Measurements from ENCODE around the gene PHRF1.

Gene PHRF1

DNA sequence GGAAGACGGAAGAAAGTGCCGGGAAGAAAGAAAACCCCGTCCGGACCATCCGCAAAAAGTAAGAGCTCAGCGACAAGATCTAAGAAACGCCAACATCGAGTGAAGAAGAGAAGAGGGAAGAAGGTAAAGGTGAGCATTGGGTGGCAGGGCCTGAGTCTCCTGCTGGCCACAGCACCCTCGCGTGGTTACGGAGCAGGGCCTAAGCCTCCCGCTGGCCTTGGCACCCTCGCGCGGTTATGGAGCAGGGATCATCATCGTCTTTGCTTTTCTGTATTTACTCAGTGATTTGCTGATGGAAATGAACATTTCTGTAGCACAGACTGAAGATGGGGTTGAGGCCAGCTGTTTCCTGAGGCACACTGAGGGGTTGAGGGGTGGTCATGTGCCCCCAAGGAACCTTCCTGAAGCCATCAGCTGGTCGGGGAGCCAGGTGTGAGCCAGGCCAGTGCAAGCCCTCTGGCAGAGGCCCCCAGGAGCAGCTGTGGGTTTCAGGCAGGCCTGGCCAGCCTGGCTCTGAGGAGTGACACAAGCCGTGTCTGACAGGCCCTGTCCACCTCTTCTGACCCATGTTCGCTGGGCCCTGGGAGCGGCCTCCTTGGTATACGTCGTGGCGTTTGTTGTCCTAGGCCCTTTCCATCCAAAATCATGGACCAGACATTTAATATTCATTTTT lies 25.4 kb downstream of the PHRF1 start:
- DNase-seq (ENCODE audit: low spot score), result no peak

GRCh38 chr11:603154-603553 lies 26.9 kb downstream of the PHRF1 start:
- no peak for DNase-seq (ENCODE audit: low spot score)

GRCh38 chr11:605286-606129 lies 29.2 kb downstream of the PHRF1 start:
- DNase-seq (ENCODE audit: low spot score), result no peak

GRCh38 chr11:606245-606644 lies 30.0 kb downstream of the PHRF1 start:
- DNase-seq (ENCODE audit: low spot score), result peak; percentile 26

GRCh38 chr11:607020-607780 lies 30.9 kb downstream of the PHRF1 start:
- DNase-seq (ENCODE audit: low spot score), result no peak

DNA sequence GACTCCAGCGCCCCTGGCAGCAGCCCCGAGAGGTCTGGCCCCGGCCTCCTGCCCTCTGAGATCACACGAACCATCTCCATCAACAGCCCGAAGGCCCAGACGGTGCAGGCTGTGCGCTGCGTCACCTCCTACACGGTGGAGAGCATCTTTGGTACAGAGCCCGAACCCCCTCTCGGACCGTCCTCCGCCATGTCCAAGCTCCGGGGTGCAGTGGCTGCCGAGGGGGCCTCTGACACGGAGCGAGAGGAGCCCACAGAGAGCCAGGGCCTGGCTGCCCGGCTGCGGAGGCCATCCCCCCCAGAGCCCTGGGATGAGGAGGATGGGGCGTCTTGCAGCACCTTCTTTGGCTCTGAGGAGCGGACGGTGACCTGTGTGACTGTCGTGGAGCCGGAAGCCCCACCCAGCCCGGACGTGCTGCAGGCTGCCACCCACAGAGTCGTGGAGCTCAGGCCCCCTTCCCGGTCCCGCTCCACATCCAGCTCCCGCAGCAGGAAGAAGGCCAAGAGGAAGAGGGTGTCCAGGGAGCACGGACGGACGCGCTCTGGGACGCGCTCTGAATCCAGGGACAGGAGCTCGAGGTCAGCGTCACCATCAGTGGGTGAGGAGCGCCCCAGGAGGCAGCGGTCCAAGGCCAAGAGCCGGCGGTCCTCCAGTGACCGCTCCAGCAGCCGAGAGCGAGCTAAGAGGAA lies 31.8 kb downstream of the PHRF1 start:
- no peak for DNase-seq (ENCODE audit: low spot score)

- no peak for DNase-seq (ENCODE audit: low spot score)
Observed at GRCh38 chr11:608791-609251, 32.6 kb downstream of the PHRF1 start.

DNA sequence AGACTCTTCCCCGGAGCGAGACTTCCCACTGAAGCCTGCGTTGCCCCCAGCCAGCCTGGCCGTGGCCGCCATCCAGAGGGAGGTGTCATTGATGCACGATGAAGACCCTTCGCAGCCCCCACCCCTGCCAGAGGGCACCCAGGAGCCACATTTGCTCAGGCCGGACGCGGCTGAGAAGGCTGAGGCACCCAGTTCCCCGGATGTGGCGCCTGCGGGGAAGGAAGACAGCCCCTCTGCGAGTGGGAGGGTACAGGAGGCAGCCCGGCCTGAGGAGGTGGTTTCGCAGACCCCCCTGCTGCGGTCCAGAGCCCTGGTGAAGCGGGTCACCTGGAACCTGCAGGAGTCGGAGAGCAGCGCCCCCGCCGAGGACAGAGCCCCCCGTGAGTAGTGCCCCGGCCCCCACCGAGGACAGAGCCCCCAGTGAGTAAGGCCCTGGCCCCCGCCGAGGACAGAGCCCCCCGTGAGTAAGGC lies 33.1 kb downstream of the PHRF1 start:
- DNase-seq (ENCODE audit: low spot score), result no peak

- no peak for DNase-seq (ENCODE audit: low spot score)
Observed at GRCh38 chr11:610146-610801, 34.0 kb downstream of the PHRF1 start.

- DNase-seq (ENCODE audit: low spot score), result no peak
Observed at GRCh38 chr11:611001-611996, 35.0 kb downstream of the PHRF1 start.

GRCh38 chr11:612201-612960 lies 36.1 kb downstream of the PHRF1 start:
- DNase-seq (ENCODE audit: low spot score), result peak; percentile 46

- DNase-seq (ENCODE audit: low spot score), result no peak
Observed at GRCh38 chr11:612961-613300, 36.7 kb downstream of the PHRF1 start.

DNA sequence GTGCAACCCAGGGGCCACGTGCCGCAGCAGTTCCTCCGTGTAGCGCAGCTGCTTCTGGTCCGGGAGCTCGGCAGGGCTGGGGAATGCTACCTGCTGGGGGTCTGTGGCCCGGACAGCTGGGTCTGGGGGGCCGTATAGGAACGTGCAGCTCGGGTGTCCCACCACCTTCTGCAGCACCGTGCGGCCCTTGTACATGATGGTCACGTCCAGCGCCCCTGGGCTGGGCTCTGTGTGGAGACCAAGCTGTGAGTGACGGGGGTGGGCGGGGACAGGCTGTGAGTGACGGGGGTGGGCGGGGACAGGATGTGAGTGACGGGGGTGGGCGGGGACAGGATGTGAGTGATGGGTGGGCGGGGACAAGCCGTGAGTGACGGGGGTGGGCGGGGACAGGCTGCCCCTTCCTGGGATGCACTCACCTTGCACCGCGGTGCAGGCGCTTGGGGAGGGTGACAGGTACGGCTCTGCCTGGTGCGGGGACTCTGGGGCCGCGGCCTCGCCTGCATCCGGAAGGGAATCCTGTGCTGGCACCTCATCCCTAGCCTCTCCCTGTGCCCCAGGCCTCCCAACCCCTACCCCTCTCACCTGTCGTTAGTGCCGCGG lies 37.2 kb downstream of the PHRF1 start:
- peak; percentile 64 for DNase-seq (ENCODE audit: low spot score)

DNA sequence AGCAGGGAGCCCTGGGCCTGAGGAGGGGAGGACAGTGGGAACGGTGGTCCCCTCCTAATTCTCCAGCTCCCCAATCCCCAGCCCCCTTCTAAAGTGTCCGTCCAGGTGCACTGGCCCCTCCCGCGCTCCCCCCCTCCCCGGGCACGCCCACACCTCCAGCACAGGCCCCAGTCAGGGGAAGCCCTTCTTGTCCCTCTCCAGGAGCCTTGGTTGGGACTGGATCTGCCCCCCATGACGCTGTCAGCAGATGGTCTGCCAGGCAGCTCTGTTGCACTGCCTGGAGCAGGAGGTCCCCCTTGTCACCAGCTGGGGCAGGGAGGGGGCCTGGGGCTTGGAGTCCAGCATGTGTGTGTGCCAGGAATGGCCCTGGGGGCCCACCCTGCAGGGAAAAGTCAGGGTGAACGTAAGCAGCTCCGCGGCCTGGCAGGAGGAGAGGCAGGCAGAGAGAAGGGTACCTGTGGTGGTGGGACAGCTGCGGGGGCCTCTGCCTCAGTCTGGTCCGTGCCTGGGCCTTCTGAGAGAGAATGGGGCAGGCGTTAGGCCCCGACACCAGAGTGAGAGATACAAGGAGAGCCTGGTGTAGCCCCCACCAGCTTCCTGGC lies 37.9 kb downstream of the PHRF1 start:
- no peak for DNase-seq (ENCODE audit: low spot score)

DNA sequence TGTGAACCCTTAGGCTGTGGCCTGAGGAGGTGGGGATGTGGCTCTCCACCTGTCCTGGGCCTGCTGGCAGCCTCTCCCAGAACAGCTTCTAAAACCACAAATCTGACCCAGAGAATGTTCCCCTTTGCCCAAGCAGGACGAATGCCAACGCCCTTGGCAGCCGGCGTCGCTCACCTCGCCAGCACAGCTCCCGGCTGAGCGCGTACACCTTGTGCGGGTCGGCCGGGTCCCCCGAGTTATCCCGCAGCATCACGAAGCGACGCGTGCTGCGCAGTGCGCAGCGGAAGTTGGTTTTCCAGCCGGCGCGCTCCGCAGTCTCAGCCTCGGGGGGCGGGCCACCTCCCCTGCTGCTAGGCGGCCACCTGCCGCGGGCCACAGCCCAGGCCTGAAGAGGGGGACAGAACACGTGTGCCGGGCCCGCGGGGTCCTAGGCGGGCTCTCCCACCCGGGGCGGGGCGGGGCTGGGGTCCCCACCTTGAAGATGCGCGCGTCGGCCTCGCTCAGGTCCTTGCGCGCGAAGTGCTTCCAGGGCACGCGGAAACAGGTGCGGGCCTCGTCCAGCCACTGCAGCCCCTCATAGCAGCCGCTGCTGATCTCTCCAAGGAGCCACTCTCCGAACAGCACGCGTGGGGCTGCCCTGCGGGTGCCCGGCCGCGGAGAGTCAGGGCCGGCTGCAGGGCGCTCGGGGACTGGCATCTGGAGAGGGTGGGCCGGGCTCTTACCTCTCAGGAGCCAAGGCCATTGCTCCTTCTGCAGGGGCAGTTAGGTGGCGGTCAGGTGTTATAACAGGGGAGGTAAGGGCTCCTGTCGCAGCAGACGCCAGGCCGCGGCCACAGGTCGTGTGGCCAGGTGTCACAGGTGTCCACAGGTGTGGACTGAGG lies 38.6 kb downstream of the PHRF1 start:
- peak; percentile 34 for DNase-seq (ENCODE audit: low spot score)

DNA sequence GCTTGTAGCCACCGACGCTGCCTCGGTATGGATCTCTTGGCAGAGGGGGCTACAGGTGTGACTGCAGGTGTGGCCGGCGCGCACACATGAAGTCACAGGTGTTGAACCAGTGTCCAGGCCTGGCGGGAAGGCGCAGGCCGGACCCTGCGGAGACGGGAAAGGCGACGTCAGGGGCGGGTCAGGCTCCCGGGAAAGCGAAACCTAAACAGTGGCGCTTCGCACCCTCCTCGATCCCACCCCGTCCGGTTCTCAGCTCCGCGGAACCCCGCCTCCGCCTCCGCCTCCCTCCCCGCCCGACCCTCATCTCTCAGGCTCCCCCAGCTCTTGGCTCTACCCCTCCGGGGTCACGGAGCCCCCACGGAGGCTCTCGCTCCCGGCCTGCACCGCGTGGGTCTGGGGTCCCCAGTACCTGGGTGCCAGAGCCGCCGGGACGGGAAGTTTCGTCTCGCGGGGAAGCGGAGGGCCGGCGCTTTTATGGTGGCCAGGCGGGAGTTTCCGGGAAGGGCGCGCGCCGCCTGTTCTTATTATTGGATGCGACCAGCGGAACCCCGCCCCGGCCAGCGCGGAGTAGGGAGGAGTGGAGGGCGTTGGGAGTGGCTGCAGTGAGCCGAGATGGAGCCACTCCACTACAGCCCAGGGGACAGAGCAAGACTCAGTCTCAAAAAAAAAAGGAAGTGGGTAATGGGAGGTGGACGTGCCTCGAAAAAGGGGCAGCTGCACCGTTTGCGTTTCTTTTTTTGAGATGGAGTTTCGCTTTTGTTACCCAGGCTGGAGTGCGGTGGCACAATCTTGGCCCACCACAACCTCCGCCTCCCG lies 39.4 kb downstream of the PHRF1 start, which contains the start of gene IRF7:
IRF7 (minus strand) TSS at position 447 of the 816 bp plus-strand sequence. CDS start 586 bp downstream, outside the sequence.
- peak; percentile 93 for DNase-seq (ENCODE audit: low spot score)

Data from kidney tubule cell (primary cell).